Measurements from ENCODE around the gene IRGQ. TPM values are rescaled to one million over a fixed set of nuclear protein-coding genes. Genes with fewer than 3 reads are reported as not detected.
A peak's percentile ranks its signal among the peaks of the same experiment; 100 is the strongest.

IRGQ gene
- total RNA-seq, 1 experiment from 2014 or later, result 13.3 TPM

DNA sequence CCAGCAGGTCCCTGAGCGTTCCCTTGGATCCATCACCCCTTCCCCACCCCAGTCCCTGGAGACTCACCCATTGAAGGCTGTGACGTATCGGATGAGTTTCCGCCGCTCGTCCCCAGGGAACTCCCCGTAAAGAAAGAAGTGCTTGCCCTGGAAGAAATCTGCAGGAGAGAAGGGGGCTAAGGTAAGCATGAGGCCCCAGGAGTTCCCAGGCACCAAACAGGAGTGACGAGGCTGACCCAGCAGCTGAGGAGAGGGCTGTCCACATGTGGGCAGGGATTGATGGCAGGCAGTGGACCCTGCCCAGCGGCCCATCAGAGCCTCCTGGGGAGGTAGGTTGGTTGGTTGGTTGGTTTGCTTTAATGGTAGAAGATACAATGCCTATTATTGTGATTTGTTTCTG, 51.9 kb downstream of the IRGQ start:
- H3K27me3 ChIP-seq, result no peaks in the 10 kb centered on the region
- H3K36me3 ChIP-seq, result peaks cover 55% of the 10 kb centered on the region
- no peak overlapping the region for H3K4me3 ChIP-seq
- DNase-seq, result no peak
- H3K9me3 ChIP-seq, result no peaks in the 10 kb centered on the region

DNA sequence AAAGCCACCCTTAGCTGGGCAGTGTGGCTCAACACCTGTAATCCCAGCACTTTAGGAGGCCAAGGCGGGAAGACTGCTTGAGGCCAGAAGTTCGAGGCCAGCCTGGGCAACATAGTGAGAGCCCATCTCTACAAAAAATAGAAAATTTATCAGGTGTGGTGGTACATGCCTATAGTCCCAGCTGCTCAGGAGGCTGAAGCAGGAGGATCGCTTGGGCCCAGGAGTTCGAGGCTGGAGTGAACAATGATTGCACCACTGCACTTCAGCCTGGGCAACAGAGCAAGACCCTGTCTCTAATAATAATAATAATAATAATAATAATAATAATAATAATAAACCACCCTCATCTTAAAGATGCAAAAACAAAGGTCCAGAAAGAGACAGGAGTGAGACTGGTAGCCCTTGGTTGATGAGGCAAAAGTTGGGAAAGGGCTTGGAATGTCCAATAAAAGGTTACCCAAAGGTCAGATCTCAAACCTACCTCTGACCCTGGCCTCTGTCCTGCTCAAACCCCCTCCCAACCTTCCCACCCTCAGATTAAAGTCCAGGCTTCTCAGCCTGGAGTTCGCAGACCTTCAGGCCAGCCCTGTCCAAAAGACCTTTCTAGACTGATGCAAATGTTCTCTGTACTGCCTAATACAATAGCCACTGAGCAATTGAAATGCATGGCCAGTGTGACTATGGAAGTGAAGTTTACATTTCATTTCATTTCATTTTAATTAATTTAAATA, 53.8 kb downstream of the IRGQ start:
- H3K4me3 ChIP-seq, result no peak overlapping the region
- H3K36me3 ChIP-seq, result peaks cover 70% of the 10 kb centered on the region
- DNase-seq, result no peak
- H3K27me3 ChIP-seq, result no peaks in the 10 kb centered on the region
- H3K9me3 ChIP-seq, result no peaks in the 10 kb centered on the region

DNA sequence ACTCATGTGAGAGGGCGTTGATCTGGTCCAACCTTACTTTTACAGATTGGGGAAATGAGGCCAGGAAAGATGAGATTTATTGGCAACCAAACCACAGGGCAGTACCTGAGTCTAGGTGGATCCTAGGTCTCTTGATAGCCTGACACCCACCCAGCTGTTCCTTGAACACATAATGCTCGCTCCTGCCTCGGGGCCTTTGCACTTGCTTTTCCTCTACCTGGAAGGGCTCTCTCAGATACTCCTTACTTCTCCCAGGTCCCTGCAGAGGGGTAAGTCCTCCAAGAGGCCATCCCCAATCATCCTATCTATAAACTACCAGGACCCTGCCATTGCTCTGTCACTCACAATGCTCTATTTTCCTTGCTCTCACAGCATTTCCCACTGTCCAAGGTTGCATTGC, 55.6 kb downstream of the IRGQ start:
- Histone ChIP-seq H3K36me3 (peaks cover 67% of the 10 kb centered on the region), H3K9me3 (no peaks in the 10 kb centered on the region), H3K27me3 (no peaks in the 10 kb centered on the region), H3K4me3 (no peak overlapping the region)
- DNase-seq, result no peak

- Histone ChIP-seq H3K36me3 (peaks cover 59% of the 10 kb centered on the region), H3K9me3 (no peaks in the 10 kb centered on the region), H3K4me3 (no peak overlapping the region), H3K27me3 (no peaks in the 10 kb centered on the region)
- no peak for DNase-seq
Observed at GRCh38 chr19:43538922-43539321, 57.0 kb downstream of the IRGQ start.

DNA sequence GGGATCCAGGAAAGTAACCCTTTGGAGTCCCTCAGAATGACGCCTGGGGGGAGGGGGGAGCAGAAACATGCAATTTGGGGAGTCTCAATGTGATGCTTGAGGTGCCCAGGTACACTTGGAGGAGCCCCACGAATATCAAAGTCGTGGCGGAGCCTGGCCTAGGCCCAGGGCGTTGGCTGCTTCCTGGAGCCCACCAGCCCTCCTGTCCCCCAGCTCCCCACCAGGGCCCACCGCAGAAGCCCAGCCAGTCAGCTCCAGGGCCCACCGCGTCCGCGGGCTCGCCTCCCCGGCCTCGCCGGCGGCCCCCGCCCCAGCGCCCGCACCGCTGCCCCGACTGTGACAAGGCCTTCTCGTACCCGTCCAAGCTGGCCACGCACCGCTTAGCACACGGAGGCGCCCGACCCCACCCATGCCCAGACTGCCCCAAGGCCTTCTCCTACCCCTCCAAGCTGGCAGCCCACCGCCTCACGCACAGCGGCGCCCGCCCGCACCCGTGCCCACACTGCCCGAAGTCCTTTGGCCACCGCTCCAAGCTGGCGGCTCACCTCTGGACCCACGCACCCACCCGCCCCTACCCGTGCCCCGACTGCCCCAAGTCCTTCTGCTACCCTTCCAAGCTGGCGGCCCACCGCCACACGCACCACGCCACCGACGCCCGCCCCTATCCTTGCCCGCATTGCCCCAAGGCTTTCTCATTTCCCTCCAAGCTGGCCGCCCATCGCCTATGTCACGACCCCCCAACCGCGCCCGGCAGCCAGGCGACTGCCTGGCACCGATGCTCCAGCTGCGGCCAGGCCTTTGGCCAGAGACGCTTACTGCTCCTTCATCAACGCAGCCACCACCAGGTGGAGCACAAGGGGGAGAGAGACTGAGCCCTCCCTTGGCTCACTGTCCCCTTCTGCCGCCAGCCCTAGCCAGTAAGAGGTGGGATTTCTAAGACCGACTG, 60.8 kb downstream of the IRGQ start:
- DNase-seq, result peak; percentile 40
- Histone ChIP-seq H3K36me3 (peaks cover 26% of the 10 kb centered on the region), H3K4me3 (no peak overlapping the region), H3K27me3 (no peaks in the 10 kb centered on the region), H3K9me3 (no peaks in the 10 kb centered on the region)

Other genes with a start within 250 kb of the IRGQ start
- gene CD177, start 242.4 kb downstream of the IRGQ start, total RNA-seq (2014; rRNA removed; shearing (Covaris generic); ENCODE audit: low replicate concordance), result 2.7 and 4.9 TPM in 2 replicates
- not detected in 2 replicates for gene TEX101, start 181.2 kb downstream of the IRGQ start, total RNA-seq (2014; rRNA removed; shearing (Covaris generic); ENCODE audit: low replicate concordance)
- gene LYPD3, start 130.5 kb downstream of the IRGQ start, total RNA-seq (2014; rRNA removed; shearing (Covaris generic); ENCODE audit: low replicate concordance), result not detected in 2 replicates
- 3.5 and 10.5 TPM in 2 replicates for gene PHLDB3, start 91.4 kb downstream of the IRGQ start, total RNA-seq (2014; rRNA removed; shearing (Covaris generic); ENCODE audit: low replicate concordance)
- gene ETHE1, start 68.9 kb downstream of the IRGQ start, total RNA-seq (2014; rRNA removed; shearing (Covaris generic); ENCODE audit: low replicate concordance), result 76.7 and 101 TPM in 2 replicates
- not detected in 2 replicates for gene ZNF575, start 62.9 kb downstream of the IRGQ start, total RNA-seq (2014; rRNA removed; shearing (Covaris generic); ENCODE audit: low replicate concordance)
- gene XRCC1, start 20.6 kb downstream of the IRGQ start, total RNA-seq (2014; rRNA removed; shearing (Covaris generic); ENCODE audit: low replicate concordance), result 49.7 and 59.3 TPM in 2 replicates
- 2.3 TPM in 1 of 2 replicates, not detected in the other for gene PINLYP, start 20.3 kb downstream of the IRGQ start, total RNA-seq (2014; rRNA removed; shearing (Covaris generic); ENCODE audit: low replicate concordance)
- gene ZNF576, start 461 bp upstream of the IRGQ start, total RNA-seq (2014; rRNA removed; shearing (Covaris generic); ENCODE audit: low replicate concordance), result 15.9 and 26.1 TPM in 2 replicates
- not detected in 2 replicates for gene SRRM5, start 16.0 kb upstream of the IRGQ start, total RNA-seq (2014; rRNA removed; shearing (Covaris generic); ENCODE audit: low replicate concordance)
- 45.8 and 101 TPM in 2 replicates for gene ZNF428, start 23.5 kb upstream of the IRGQ start, total RNA-seq (2014; rRNA removed; shearing (Covaris generic); ENCODE audit: low replicate concordance)
- gene CADM4, start 43.7 kb upstream of the IRGQ start, total RNA-seq (2014; rRNA removed; shearing (Covaris generic); ENCODE audit: low replicate concordance), result 0.22 and 3.0 TPM in 2 replicates
- 14.7 and 43.2 TPM in 2 replicates for gene PLAUR, start 74.0 kb upstream of the IRGQ start, total RNA-seq (2014; rRNA removed; shearing (Covaris generic); ENCODE audit: low replicate concordance)
- not detected in 2 replicates for gene IRGC, start 119.9 kb upstream of the IRGQ start, total RNA-seq (2014; rRNA removed; shearing (Covaris generic); ENCODE audit: low replicate concordance)
- gene SMG9, start 158.8 kb upstream of the IRGQ start, total RNA-seq (2014; rRNA removed; shearing (Covaris generic); ENCODE audit: low replicate concordance), result 40.8 and 58.6 TPM in 2 replicates
- 5.0 and 6.1 TPM in 2 replicates for gene KCNN4, start 184.8 kb upstream of the IRGQ start, total RNA-seq (2014; rRNA removed; shearing (Covaris generic); ENCODE audit: low replicate concordance)
- gene LYPD5, start 206.3 kb upstream of the IRGQ start, total RNA-seq (2014; rRNA removed; shearing (Covaris generic); ENCODE audit: low replicate concordance), result not detected in 2 replicates
- gene ZNF283, start 231.2 kb upstream of the IRGQ start, total RNA-seq (2014; rRNA removed; shearing (Covaris generic); ENCODE audit: low replicate concordance), result 5.4 and 9.0 TPM in 2 replicates